K562 (cell line): ENCODE measurements around the gene CNR2. TPM values are rescaled to one million over a fixed set of nuclear protein-coding genes. Genes with fewer than 3 reads are reported as not detected.

Source experiments
- C11orf30 ChIP-seq: fragments of 450-650 bp; IDR thresholded peaks from 2 replicates; pipeline ENCODE4 v1.6.1; 2016; ENCODE audit warnings: low read depth, mild to moderate bottlenecking
- CBFA2T2 ChIP-seq: fragments of 450-650 bp; conservative IDR thresholded peaks from 2 replicates; pipeline ENCODE4 v1.6.1; 2017; ENCODE audit warnings: mild to moderate bottlenecking
- CBFA2T3 ChIP-seq: fragments of 450-650 bp; IDR thresholded peaks from 2 replicates; pipeline ENCODE4 v1.6.1; 2017
- FOSL1 ChIP-seq: fragments of 200-800 bp; sonication (Bioruptor generic); conservative IDR thresholded peaks from 2 replicates; pipeline ENCODE4 v1.6.1; 2016; ENCODE audit warnings: missing genetic modification characterization, missing compliant biosample characterization
- FOXM1 ChIP-seq, 2 experiments: fragments of 450-650 bp in 1 of 2; sonication (generic) in 1 of 2; formaldehyde crosslinking in 1 of 2; IDR thresholded peaks; 2 replicates each; pipeline versions ENCODE4 v1.6.1 to v1.9.0; 2017 to 2022; ENCODE audit warnings: low read depth in 2 of 2, mild to moderate bottlenecking in 2 of 2, missing genetic modification reagents in 1 of 2, moderate library complexity in 1 of 2
- HMBOX1 ChIP-seq: sonication (generic); IDR thresholded peaks from 2 replicates; pipeline ENCODE4 v1.6.1; 2016
- NR2C1 ChIP-seq, 2 experiments: fragments of 450-650 bp; IDR thresholded peaks; 2 replicates each; pipeline ENCODE4 v1.6.1; 2017; ENCODE audit warnings: mild to moderate bottlenecking in 2 of 2, antibody characterized with exemption in 1 of 2, inconsistent platforms in 1 of 2, missing compliant biosample characterization in 1 of 2, missing genetic modification characterization in 1 of 2
- RCOR1 ChIP-seq, 2 experiments: IDR thresholded peaks; 2 replicates each; pipeline ENCODE4 v1.6.1; 2012; ENCODE audit warnings: low read depth in 2 of 2, low read length in 2 of 2, borderline replicate concordance in 1 of 2, improper control_type of control experiment in 1 of 2
- SOX6 ChIP-seq: fragments of 450-650 bp; IDR thresholded peaks from 2 replicates; pipeline ENCODE4 v1.6.1; 2014; ENCODE audit warnings: mild to moderate bottlenecking
- STAT5A ChIP-seq: IDR thresholded peaks from 2 replicates; pipeline ENCODE4 v1.6.1; 2012; ENCODE audit warnings: low read length, inconsistent platforms, borderline replicate concordance
- TAF9B ChIP-seq: fragments of 450-650 bp; IDR thresholded peaks from 2 replicates; pipeline ENCODE4 v1.6.1; 2018; ENCODE audit warnings: mild to moderate bottlenecking; ENCODE audit not compliant: partially characterized antibody
- TCFL5 ChIP-seq: fragments of 250-450 bp; sonication (Bioruptor Pico); conservative IDR thresholded peaks from 2 replicates; pipeline ENCODE4 v1.6.1; 2021; ENCODE audit warnings: mild to moderate bottlenecking, moderate library complexity, matching md5 sums
- ZNF444 ChIP-seq: fragments of 250-450 bp; sonication (Bioruptor Pico); IDR thresholded peaks from 2 replicates; pipeline ENCODE4 v1.4.0; 2020; ENCODE audit warnings: mild to moderate bottlenecking, moderate library complexity
- polyA plus RNA-seq, 8 experiments: library from polyadenylated mRNA; depleted of rRNA in 4 of 8; stranded (reverse) in 5 of 8; unstranded in 3 of 8; fragments of >200 nt; fragmentation: Nextera tagmentation in 2 of 8; fragmentation: Illumina TruSeq in 1 of 8; extraction: Ambion mirVana in 2 of 8; extraction: Trizol in 1 of 8; gene quantifications; 2 replicates each; pipeline versions ENCODE4 v1.2.1 to v1.2.3, GENCODE V29; 2011 to 2014; ENCODE audit warnings: inconsistent platforms in 1 of 8, missing spikeins in 1 of 8
- total RNA-seq, 7 experiments: library from RNA; depleted of rRNA in 6 of 7; stranded (reverse); fragments of >200 nt in 6 of 7; fragmentation: Illumina TruSeq in 2 of 7; extraction: Trizol in 2 of 7; gene quantifications; 2 replicates each; pipeline versions ENCODE4 v1.2.1 to v1.2.3, GENCODE V29; 2011 to 2021; ENCODE audit warnings: low replicate concordance in 1 of 7
- TF ChIP-seq, protein P1 (sequence below): fragments of 200-600 bp; sonication (generic); IDR thresholded peaks from one replicate; pipeline ENCODE4 v1.6.1; 2012; ENCODE audit warnings: mild to moderate bottlenecking, low read depth, low read length, inconsistent platforms
- TF ChIP-seq, protein P2 (sequence below): fragments of 250-450 bp; sonication (Bioruptor Pico); IDR thresholded peaks from 2 replicates; pipeline ENCODE4 v1.5.1; 2021; ENCODE audit warnings: mild to moderate bottlenecking

The CNR2 gene
- total and polyA plus RNA-seq, 9 of the 15 experiments (the other 6 are each of a cell fraction or from before 2014, with no cell fraction given), result not detected

GRCh38 chr1:23872421-23872820 lies 40.7 kb downstream of the CNR2 start (continued):
- TF ChIP-seq STAT5A, result peak; percentile 32; the same call in 1 of the 2 replicates
- peak in 1 of 2 experiments; percentile 77; a peak in 2 of 4 replicates for TF ChIP-seq RCOR1 (IDR thresholded peaks at IDR 0.05; ENCODE audit: borderline replicate concordance in 1 of 2, low read depth in 2 of 2, low read length in 2 of 2)
- no peak for TF ChIP-seq NR2C1 (IDR thresholded peaks at IDR 0.05)
- TF ChIP-seq NR2C1 (tag; IDR thresholded peaks at IDR 0.05), result peak; percentile 36; the same call in 1 of the 2 replicates
- no peak for TF ChIP-seq FOXM1 (IDR thresholded peaks at IDR 0.05; ENCODE audit: low read depth)
- TF ChIP-seq FOXM1 (CRISPR knock-in tag; IDR thresholded peaks at IDR 0.05; ENCODE audit: low read depth), result no peak
- peak; percentile 72 for TF ChIP-seq C11orf30
- TF ChIP-seq SOX6, result 0 out of 2 replicates have a peak, but pooled peaks have one; percentile 10
- no peak for TF ChIP-seq ZNF444 (CRISPR knock-in tag)
- TF ChIP-seq, protein P1, sequence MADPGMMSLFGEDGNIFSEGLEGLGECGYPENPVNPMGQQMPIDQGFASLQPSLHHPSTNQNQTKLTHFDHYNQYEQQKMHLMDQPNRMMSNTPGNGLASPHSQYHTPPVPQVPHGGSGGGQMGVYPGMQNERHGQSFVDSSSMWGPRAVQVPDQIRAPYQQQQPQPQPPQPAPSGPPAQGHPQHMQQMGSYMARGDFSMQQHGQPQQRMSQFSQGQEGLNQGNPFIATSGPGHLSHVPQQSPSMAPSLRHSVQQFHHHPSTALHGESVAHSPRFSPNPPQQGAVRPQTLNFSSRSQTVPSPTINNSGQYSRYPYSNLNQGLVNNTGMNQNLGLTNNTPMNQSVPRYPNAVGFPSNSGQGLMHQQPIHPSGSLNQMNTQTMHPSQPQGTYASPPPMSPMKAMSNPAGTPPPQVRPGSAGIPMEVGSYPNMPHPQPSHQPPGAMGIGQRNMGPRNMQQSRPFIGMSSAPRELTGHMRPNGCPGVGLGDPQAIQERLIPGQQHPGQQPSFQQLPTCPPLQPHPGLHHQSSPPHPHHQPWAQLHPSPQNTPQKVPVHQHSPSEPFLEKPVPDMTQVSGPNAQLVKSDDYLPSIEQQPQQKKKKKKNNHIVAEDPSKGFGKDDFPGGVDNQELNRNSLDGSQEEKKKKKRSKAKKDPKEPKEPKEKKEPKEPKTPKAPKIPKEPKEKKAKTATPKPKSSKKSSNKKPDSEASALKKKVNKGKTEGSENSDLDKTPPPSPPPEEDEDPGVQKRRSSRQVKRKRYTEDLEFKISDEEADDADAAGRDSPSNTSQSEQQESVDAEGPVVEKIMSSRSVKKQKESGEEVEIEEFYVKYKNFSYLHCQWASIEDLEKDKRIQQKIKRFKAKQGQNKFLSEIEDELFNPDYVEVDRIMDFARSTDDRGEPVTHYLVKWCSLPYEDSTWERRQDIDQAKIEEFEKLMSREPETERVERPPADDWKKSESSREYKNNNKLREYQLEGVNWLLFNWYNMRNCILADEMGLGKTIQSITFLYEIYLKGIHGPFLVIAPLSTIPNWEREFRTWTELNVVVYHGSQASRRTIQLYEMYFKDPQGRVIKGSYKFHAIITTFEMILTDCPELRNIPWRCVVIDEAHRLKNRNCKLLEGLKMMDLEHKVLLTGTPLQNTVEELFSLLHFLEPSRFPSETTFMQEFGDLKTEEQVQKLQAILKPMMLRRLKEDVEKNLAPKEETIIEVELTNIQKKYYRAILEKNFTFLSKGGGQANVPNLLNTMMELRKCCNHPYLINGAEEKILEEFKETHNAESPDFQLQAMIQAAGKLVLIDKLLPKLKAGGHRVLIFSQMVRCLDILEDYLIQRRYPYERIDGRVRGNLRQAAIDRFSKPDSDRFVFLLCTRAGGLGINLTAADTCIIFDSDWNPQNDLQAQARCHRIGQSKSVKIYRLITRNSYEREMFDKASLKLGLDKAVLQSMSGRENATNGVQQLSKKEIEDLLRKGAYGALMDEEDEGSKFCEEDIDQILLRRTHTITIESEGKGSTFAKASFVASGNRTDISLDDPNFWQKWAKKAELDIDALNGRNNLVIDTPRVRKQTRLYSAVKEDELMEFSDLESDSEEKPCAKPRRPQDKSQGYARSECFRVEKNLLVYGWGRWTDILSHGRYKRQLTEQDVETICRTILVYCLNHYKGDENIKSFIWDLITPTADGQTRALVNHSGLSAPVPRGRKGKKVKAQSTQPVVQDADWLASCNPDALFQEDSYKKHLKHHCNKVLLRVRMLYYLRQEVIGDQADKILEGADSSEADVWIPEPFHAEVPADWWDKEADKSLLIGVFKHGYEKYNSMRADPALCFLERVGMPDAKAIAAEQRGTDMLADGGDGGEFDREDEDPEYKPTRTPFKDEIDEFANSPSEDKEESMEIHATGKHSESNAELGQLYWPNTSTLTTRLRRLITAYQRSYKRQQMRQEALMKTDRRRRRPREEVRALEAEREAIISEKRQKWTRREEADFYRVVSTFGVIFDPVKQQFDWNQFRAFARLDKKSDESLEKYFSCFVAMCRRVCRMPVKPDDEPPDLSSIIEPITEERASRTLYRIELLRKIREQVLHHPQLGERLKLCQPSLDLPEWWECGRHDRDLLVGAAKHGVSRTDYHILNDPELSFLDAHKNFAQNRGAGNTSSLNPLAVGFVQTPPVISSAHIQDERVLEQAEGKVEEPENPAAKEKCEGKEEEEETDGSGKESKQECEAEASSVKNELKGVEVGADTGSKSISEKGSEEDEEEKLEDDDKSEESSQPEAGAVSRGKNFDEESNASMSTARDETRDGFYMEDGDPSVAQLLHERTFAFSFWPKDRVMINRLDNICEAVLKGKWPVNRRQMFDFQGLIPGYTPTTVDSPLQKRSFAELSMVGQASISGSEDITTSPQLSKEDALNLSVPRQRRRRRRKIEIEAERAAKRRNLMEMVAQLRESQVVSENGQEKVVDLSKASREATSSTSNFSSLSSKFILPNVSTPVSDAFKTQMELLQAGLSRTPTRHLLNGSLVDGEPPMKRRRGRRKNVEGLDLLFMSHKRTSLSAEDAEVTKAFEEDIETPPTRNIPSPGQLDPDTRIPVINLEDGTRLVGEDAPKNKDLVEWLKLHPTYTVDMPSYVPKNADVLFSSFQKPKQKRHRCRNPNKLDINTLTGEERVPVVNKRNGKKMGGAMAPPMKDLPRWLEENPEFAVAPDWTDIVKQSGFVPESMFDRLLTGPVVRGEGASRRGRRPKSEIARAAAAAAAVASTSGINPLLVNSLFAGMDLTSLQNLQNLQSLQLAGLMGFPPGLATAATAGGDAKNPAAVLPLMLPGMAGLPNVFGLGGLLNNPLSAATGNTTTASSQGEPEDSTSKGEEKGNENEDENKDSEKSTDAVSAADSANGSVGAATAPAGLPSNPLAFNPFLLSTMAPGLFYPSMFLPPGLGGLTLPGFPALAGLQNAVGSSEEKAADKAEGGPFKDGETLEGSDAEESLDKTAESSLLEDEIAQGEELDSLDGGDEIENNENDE, result no peak
- no peak for TF ChIP-seq TCFL5 (CRISPR knock-in tag)
- TF ChIP-seq, protein P2, sequence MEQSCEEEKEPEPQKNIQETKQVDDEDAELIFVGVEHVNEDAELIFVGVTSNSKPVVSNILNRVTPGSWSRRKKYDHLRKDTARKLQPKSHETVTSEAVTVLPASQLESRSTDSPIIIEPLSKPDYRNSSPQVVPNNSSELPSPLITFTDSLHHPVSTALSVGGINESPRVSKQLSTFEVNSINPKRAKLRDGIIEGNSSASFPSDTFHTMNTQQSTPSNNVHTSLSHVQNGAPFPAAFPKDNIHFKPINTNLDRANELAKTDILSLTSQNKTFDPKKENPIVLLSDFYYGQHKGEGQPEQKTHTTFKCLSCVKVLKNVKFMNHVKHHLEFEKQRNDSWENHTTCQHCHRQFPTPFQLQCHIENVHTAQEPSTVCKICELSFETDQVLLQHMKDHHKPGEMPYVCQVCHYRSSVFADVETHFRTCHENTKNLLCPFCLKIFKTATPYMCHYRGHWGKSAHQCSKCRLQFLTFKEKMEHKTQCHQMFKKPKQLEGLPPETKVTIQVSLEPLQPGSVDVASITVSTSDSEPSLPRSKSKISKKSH, result no peak
- TF ChIP-seq TAF9B, result no peak
- peak; percentile 23; the same call in 1 of the 2 replicates for TF ChIP-seq FOSL1 (tag)
- TF ChIP-seq CBFA2T3, result peak; percentile 85
- peak; percentile 72 for TF ChIP-seq CBFA2T2
- peak; percentile 89 for TF ChIP-seq HMBOX1
